ENCODE data around the gene IFNB1. TPM values are rescaled to one million over a fixed set of nuclear protein-coding genes. Genes with fewer than 3 reads are reported as not detected.

IFNB1 gene
- total RNA-seq, 1 donor from 2014 or later: not detected

DNA sequence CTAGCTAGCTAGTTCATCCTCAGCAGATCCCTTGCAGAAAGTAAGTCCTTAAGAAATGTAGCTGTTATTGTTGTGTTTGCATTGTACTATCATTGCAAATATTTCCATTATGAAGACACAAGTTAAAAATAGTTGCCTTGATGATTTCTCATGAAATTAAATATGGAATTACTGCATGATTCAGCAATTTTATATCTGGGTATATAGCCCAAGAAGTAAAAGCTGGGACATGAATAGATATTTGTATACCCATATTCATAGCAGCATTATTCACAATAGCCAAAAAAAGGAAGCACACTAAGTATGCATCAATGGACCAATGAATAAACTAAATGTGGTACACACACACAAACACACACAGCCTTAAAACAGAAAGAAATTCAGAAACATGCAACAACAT lies 6.8 kb downstream of the IFNB1 start:
- H3K4me3 Mint-ChIP-seq: no peak overlapping the region
- H3K4me1 Mint-ChIP-seq: peaks cover 11% of the 10 kb centered on the region
- no peak for DNase-seq (ENCODE audit: low read depth, low spot score)
- H3K27me3 Mint-ChIP-seq (ENCODE audit: low read depth): no peaks in the 10 kb centered on the region
- TF ChIP-seq, protein P1, sequence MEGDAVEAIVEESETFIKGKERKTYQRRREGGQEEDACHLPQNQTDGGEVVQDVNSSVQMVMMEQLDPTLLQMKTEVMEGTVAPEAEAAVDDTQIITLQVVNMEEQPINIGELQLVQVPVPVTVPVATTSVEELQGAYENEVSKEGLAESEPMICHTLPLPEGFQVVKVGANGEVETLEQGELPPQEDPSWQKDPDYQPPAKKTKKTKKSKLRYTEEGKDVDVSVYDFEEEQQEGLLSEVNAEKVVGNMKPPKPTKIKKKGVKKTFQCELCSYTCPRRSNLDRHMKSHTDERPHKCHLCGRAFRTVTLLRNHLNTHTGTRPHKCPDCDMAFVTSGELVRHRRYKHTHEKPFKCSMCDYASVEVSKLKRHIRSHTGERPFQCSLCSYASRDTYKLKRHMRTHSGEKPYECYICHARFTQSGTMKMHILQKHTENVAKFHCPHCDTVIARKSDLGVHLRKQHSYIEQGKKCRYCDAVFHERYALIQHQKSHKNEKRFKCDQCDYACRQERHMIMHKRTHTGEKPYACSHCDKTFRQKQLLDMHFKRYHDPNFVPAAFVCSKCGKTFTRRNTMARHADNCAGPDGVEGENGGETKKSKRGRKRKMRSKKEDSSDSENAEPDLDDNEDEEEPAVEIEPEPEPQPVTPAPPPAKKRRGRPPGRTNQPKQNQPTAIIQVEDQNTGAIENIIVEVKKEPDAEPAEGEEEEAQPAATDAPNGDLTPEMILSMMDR (conservative IDR thresholded peaks at IDR 0.05): no peak
- no peaks in the 10 kb centered on the region for H3K9me3 Mint-ChIP-seq
- H3K36me3 Mint-ChIP-seq (ENCODE audit: low read depth): no peaks in the 10 kb centered on the region
- no peak overlapping the region for H3K27ac Mint-ChIP-seq (ENCODE audit: unreplicated experiment)

DNA sequence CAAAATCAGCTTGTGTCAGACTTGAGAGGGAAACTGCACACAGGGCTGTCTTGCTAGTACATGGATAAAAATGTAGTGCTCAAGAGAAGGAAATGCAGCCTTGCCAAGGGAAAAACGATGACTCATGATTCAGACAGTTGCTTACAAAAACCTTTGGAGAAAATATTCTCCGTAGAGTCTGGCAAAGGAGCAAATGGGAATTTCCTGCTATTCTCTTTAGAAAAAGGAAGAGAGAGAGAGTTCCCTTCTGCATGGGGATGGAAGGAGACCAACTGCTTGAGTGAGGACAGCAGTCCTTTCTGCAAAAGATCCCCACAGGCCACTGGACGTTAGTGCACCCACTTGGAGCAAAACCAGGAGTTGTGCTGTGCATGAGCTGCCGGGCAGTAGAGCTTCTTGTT lies 7.6 kb downstream of the IFNB1 start:
- DNase-seq (ENCODE audit: low read depth, low spot score): no peak
- TF ChIP-seq, protein P1 (conservative IDR thresholded peaks at IDR 0.05): peak; percentile 42
- H3K36me3 Mint-ChIP-seq (ENCODE audit: low read depth): no peaks in the 10 kb centered on the region
- H3K9me3 Mint-ChIP-seq: no peaks in the 10 kb centered on the region
- H3K4me1 Mint-ChIP-seq: peaks cover 4% of the 10 kb centered on the region
- no peaks in the 10 kb centered on the region for H3K27me3 Mint-ChIP-seq (ENCODE audit: low read depth)
- H3K4me3 Mint-ChIP-seq: no peak overlapping the region
- no peak overlapping the region for H3K27ac Mint-ChIP-seq (ENCODE audit: unreplicated experiment)

DNA sequence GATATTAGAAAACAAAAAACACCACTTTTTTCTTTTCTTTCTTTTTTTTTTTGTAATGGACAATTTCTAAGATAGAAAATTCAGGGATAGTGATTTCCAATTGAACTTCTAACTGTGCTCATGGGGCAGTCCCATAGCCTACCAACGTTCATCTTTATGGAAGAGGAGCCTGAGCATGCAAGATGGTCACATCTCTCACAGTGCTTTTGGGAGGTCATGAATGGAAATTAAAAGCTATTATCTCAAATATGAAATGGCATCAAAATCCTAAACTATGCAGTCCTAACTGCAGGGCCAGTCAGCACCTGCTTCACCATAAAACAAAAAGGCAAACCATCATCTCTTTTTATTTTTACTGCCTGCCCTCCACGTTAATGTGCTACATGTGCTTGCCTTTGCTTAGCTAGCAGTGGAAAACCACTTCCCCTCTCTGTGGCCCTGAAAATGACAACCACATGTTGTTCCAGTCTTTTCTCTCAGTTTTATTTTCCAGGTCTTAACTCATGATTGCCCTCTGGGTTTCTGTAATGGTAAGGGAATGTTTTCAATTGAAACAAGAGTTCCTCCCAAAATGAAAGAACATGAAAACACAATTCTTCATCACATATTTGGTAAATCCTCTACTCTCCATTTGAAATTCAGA lies 16.7 kb downstream of the IFNB1 start:
- no peaks in the 10 kb centered on the region for H3K27me3 Mint-ChIP-seq (ENCODE audit: low read depth)
- H3K36me3 Mint-ChIP-seq (ENCODE audit: low read depth): no peaks in the 10 kb centered on the region
- no peak overlapping the region for H3K27ac Mint-ChIP-seq (ENCODE audit: unreplicated experiment)
- TF ChIP-seq, protein P1 (conservative IDR thresholded peaks at IDR 0.05): no peak
- H3K4me3 Mint-ChIP-seq: no peak overlapping the region
- no peaks in the 10 kb centered on the region for H3K4me1 Mint-ChIP-seq
- DNase-seq (ENCODE audit: low read depth, low spot score): no peak
- H3K9me3 Mint-ChIP-seq: peaks cover 5% of the 10 kb centered on the region

DNA sequence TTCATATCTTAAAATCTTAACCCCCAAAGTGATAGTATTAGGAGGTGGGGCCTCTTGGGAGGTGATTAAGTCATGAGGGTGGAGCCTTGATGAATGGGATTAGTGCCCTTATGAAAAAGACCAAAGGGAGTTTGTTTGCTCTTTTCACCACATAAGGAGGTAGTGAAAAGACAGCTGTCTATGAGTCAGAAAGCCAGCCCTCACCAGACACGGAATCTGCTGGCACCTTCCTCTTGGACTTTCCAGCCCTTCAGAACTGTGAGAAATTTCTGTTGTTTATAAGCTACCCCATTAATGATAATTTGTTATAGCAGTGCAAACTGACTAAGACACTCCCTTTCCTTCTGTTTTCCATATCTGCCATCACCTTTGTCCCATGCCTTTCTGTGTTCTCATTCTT lies 20.8 kb downstream of the IFNB1 start:
- Mint-ChIP-seq H3K27ac (ENCODE audit: unreplicated experiment) (no peak overlapping the region), H3K4me1 (no peaks in the 10 kb centered on the region), H3K36me3 (ENCODE audit: low read depth) (no peaks in the 10 kb centered on the region), H3K27me3 (ENCODE audit: low read depth) (no peaks in the 10 kb centered on the region), H3K9me3 (peaks cover 8% of the 10 kb centered on the region), H3K4me3 (no peak overlapping the region)
- no peak for DNase-seq (ENCODE audit: low read depth, low spot score)
- TF ChIP-seq, protein P1 (conservative IDR thresholded peaks at IDR 0.05): no peak

DNA sequence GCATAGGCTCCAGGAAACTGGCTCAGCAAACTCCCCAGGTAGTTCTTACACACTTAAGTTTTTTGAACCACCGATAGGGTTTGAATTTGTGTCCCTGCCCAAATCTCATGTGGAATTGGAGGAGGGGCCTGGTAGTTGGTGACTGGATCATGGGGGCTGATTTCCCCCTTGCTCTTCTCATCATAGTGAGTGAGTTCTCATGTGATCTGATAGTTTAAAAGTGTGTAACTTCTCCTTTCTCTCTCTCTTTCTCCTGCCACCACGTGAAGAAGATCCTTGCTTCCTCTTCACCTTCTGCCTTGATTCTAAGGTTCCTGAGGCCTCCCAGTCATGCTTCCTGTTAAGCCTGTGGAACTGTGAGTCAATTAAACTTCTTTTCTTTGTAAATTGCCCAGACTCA lies 23.9 kb downstream of the IFNB1 start:
- H3K9me3 Mint-ChIP-seq: peaks cover 7% of the 10 kb centered on the region
- H3K27me3 Mint-ChIP-seq (ENCODE audit: low read depth): no peaks in the 10 kb centered on the region
- TF ChIP-seq, protein P1 (conservative IDR thresholded peaks at IDR 0.05): no peak
- no peaks in the 10 kb centered on the region for H3K36me3 Mint-ChIP-seq (ENCODE audit: low read depth)
- H3K4me3 Mint-ChIP-seq: no peak overlapping the region
- H3K4me1 Mint-ChIP-seq: no peaks in the 10 kb centered on the region
- H3K27ac Mint-ChIP-seq (ENCODE audit: unreplicated experiment): no peak overlapping the region
- no peak for DNase-seq (ENCODE audit: low read depth, low spot score)
